H1 (cell line): ENCODE results near the gene GPR162. TPM values are rescaled to one million over a fixed set of nuclear protein-coding genes. Genes with fewer than 3 reads are reported as not detected.
A peak's percentile ranks its signal among the peaks of the same experiment; 100 is the strongest.

Experiments
- CTCF ChIA-PET: fragments of 300-600 bp; sonication (Branson Sonifier 250); formaldehyde crosslinking; loops from one replicate; lab custom pipeline; 2021; ENCODE audit not compliant: partially characterized antibody; lab: Charles Lee
- POLR2A ChIA-PET: fragments of 300-600 bp; sonication (Branson Sonifier 250); formaldehyde crosslinking; loops from one replicate; lab custom pipeline; 2021; ENCODE audit warnings: inconsistent platforms; ENCODE audit not compliant: partially characterized antibody; lab: Charles Lee
- DNase-seq, 2 experiments: peaks; one replicate each; pipeline versions ENCODE4 v3.0.0 to v3.0.0-alpha.2; 2010 to 2022; ENCODE audit warnings: low spot score in 2 of 2, low read depth in 1 of 2, mixed read lengths in 1 of 2
- FAIRE-seq: peaks from 2 replicates; lab custom pipeline; 2011; peaks lifted over from hg19 to GRCh38; lab: Jason Lieb, UNC
- H2AFZ ChIP-seq: 2 replicates; pipeline ENCODE4 v1.8.1; 2012; ENCODE audit warnings: low read length, inconsistent platforms
- H2AK5ac ChIP-seq: 2 replicates; pipeline ENCODE4 v1.6.1; 2013; ENCODE audit warnings: low read depth, low read length
- H2BK120ac ChIP-seq: replicated peaks from 2 replicates; pipeline ENCODE3; 2013; ENCODE audit warnings: low read depth, low read length, inconsistent platforms
- H2BK12ac ChIP-seq: 2 replicates; pipeline ENCODE4 v1.6.1; 2013; ENCODE audit warnings: low read depth, low read length
- H2BK15ac ChIP-seq: 2 replicates; pipeline ENCODE4 v1.6.1; 2013; ENCODE audit warnings: low read length
- H2BK20ac ChIP-seq: 2 replicates; pipeline ENCODE4 v1.6.1; 2013; ENCODE audit warnings: low read length
- H2BK5ac ChIP-seq: 2 replicates; pipeline ENCODE4 v1.6.1; 2013; ENCODE audit warnings: low read depth, low read length
- H3K14ac ChIP-seq: 2 replicates; pipeline ENCODE4 v1.6.1; 2013; ENCODE audit warnings: inconsistent platforms; ENCODE audit not compliant: insufficient read length
- H3K18ac ChIP-seq: 2 replicates; pipeline ENCODE4 v1.6.1; 2013; ENCODE audit warnings: low read length; ENCODE audit errors: extremely low read depth
- H3K23ac ChIP-seq: 2 replicates; pipeline ENCODE4 v1.6.1; 2013; ENCODE audit warnings: inconsistent platforms; ENCODE audit not compliant: insufficient read length
- H3K23me2 ChIP-seq: 2 replicates; pipeline ENCODE4 v1.6.1; 2013; ENCODE audit warnings: low read depth, low read length
- H3K27ac ChIP-seq: 2 replicates; pipeline ENCODE4 v1.6.1; 2011; ENCODE audit warnings: low read depth, low read length, inconsistent platforms
- H3K27me3 ChIP-seq, 4 experiments: replicated peaks in 1 of 4; 1 replicate in 1 of 4; 2 replicates in 3 of 4; pipeline versions ENCODE4 v1.6.1 to v1.8.1; 2011 to 2013; ENCODE audit warnings: low read length in 3 of 4, mild to moderate bottlenecking in 3 of 4, inconsistent platforms in 2 of 4, mixed read lengths in 2 of 4, moderate library complexity in 1 of 4; ENCODE audit not compliant: control insufficient read depth in 3 of 4, insufficient read depth in 3 of 4; ENCODE audit errors: extremely low read depth in 1 of 4
- H3K36me3 ChIP-seq, 4 experiments: 2 replicates each; pipeline versions ENCODE4 v1.6.1 to v1.8.1; 2011 to 2013; ENCODE audit warnings: mild to moderate bottlenecking in 4 of 4, low read length in 3 of 4, moderate library complexity in 2 of 4, control low read depth in 1 of 4, inconsistent platforms in 1 of 4; ENCODE audit not compliant: insufficient read depth in 4 of 4, control insufficient read depth in 2 of 4
- H3K4ac ChIP-seq: replicated peaks from 2 replicates; pipeline ENCODE3; 2013; ENCODE audit warnings: low read length, low read depth, mixed read lengths, inconsistent platforms; ENCODE audit not compliant: insufficient read length
- H3K4me1 ChIP-seq, 4 experiments: replicated peaks in 1 of 4; 1 replicate in 1 of 4; 2 replicates in 3 of 4; pipeline versions ENCODE4 v1.6.1 to v1.8.1; 2011 to 2013; ENCODE audit warnings: low read length in 3 of 4, inconsistent platforms in 2 of 4, mixed read lengths in 1 of 4; ENCODE audit not compliant: insufficient read depth in 4 of 4, control insufficient read depth in 3 of 4
- H3K4me2 ChIP-seq, 2 experiments: 2 replicates each; pipeline versions ENCODE4 v1.6.1 to v1.8.1; 2011 to 2013; ENCODE audit warnings: low read depth in 2 of 2, low read length in 2 of 2, control low read depth in 1 of 2, inconsistent platforms in 1 of 2, mild to moderate bottlenecking in 1 of 2; ENCODE audit not compliant: insufficient read depth in 1 of 2
- H3K4me3 ChIP-seq, 4 experiments: fragments of 200-600, 300-600 bp in 1 of 4; sonication (generic), shearing (Covaris generic), sonication (Bioruptor Twin) in 1 of 4; 2 replicates each; pipeline versions ENCODE4 v1.5.1 to v1.8.1; 2011 to 2016; ENCODE audit warnings: low read length in 4 of 4, low read depth in 3 of 4, control low read depth in 2 of 4, inconsistent platforms in 2 of 4, mild to moderate bottlenecking in 2 of 4, mixed read lengths in 1 of 4, moderate library complexity in 1 of 4; ENCODE audit not compliant: insufficient read depth in 2 of 4; ENCODE audit errors: extremely low read depth in 1 of 4
- H3K56ac ChIP-seq: replicated peaks from 2 replicates; pipeline ENCODE3; 2013; ENCODE audit warnings: low read depth, mild to moderate bottlenecking, mixed read lengths, low read length, inconsistent platforms; ENCODE audit not compliant: insufficient read length
- H3K79me1 ChIP-seq: 2 replicates; pipeline ENCODE4 v1.6.1; 2013; ENCODE audit warnings: low read depth, low read length, control low read depth
- H3K79me2 ChIP-seq, 2 experiments: 2 replicates each; pipeline versions ENCODE4 v1.6.1 to v1.8.1; 2012 to 2013; ENCODE audit warnings: low read length in 2 of 2, mild to moderate bottlenecking in 2 of 2, inconsistent platforms in 1 of 2; ENCODE audit not compliant: insufficient read depth in 2 of 2, control insufficient read depth in 1 of 2
- H3K9ac ChIP-seq, 4 experiments: replicated peaks in 1 of 4; 1 replicate in 1 of 4; 2 replicates in 3 of 4; pipeline versions ENCODE4 v1.6.1 to v1.8.1; 2011 to 2013; ENCODE audit warnings: low read depth in 3 of 4, low read length in 3 of 4, control low read depth in 2 of 4, mild to moderate bottlenecking in 2 of 4, moderate library complexity in 2 of 4, inconsistent platforms in 1 of 4; ENCODE audit errors: extremely low read depth in 1 of 4
- H3K9me3 ChIP-seq, 2 experiments: 2 replicates each; pipeline versions ENCODE4 v1.6.1 to v1.8.1; 2012 to 2013; ENCODE audit warnings: mild to moderate bottlenecking in 2 of 2, moderate library complexity in 2 of 2, control low read depth in 1 of 2, inconsistent platforms in 1 of 2, low read depth in 1 of 2, low read length in 1 of 2, mixed read lengths in 1 of 2; ENCODE audit not compliant: insufficient read depth in 2 of 2
- H4K20me1 ChIP-seq, 2 experiments: replicated peaks in 1 of 2; 2 replicates each; pipeline versions ENCODE3 to v1.8.1; 2011 to 2013; ENCODE audit warnings: inconsistent platforms in 2 of 2, low read length in 2 of 2, mild to moderate bottlenecking in 1 of 2; ENCODE audit not compliant: insufficient read depth in 2 of 2, control insufficient read depth in 1 of 2
- H4K5ac ChIP-seq: 2 replicates; pipeline ENCODE4 v1.6.1; 2013; ENCODE audit warnings: low read length, low read depth, mixed read lengths, inconsistent platforms; ENCODE audit not compliant: insufficient read length
- H4K8ac ChIP-seq: 2 replicates; pipeline ENCODE4 v1.8.0; 2013; ENCODE audit warnings: mild to moderate bottlenecking, moderate library complexity, low read length, inconsistent platforms; ENCODE audit not compliant: insufficient read depth; ENCODE audit errors: extremely low read depth
- H4K91ac ChIP-seq: replicated peaks from 2 replicates; pipeline ENCODE3; 2013; ENCODE audit warnings: low read length, mixed read lengths, inconsistent platforms; ENCODE audit not compliant: insufficient read length
- SIN3A ChIP-seq, 2 experiments: IDR thresholded peaks in 1 of 2; conservative IDR thresholded peaks in 1 of 2; 2 replicates each; pipeline ENCODE4 v1.6.1; 2011 to 2012; ENCODE audit warnings: low read length in 2 of 2, improper control_type of control experiment in 1 of 2, low read depth in 1 of 2, mild to moderate bottlenecking in 1 of 2
- SP2 ChIP-seq: IDR thresholded peaks from 2 replicates; pipeline ENCODE4 v1.6.1; 2012; ENCODE audit warnings: mild to moderate bottlenecking, low read length, inconsistent platforms
- WGBS, 2 experiments: shearing (Covaris generic) in 1 of 2; methylation state at CpG; one replicate each; pipeline versions ENCODE4 v1.1.6 to v1.1.7; 2013 to 2015; ENCODE audit warnings: low lambda C conversion rate in 2 of 2, mixed read lengths in 2 of 2, inconsistent platforms in 1 of 2, low coverage in 1 of 2, missing lambda C conversion rate in 1 of 2; ENCODE audit not compliant: insufficient replicate concordance in 2 of 2, insufficient coverage in 1 of 2, insufficient read length in 1 of 2; ENCODE audit errors: extremely low coverage in 1 of 2, missing lambda C conversion rate in 1 of 2; 5-methylcytosine and 5-hydroxymethylcytosine counted together
- polyA plus RNA-seq, 7 experiments: library from polyadenylated mRNA; depleted of rRNA in 3 of 7; stranded (reverse) in 5 of 7; unstranded in 2 of 7; fragments of >200 nt in 5 of 7; fragments of 200-250 nt in 2 of 7; gene quantifications; 1 replicate in 5 of 7; 2 replicates in 1 of 7; 4 replicates in 1 of 7; pipeline versions ENCODE4 v1.2.1 to v1.2.3, GENCODE V29; 2011 to 2013; ENCODE audit warnings: missing spikeins in 2 of 7, mixed read lengths in 2 of 7
- total RNA-seq: library from RNA; stranded (reverse); fragmentation: NEBNext Ultra II Directional; extraction: Animal tissue kit (Norgen Biotek cat#: 25700); gene quantifications from 2 replicates; pipeline ENCODE4 v1.2.1, GENCODE V29; 2021

GPR162 gene
- total and polyA plus RNA-seq, 2 of the 8 experiments (the other 6 are each of a cell fraction or from before 2014, with no cell fraction given), result 7.3 to 8.8 TPM

- no peaks in the 10 kb centered on the region for H3K79me2 ChIP-seq
- DNase-seq (no peak), FAIRE-seq (no peak)
- H3K9ac ChIP-seq, result no peak within 1 kb of the TSS
- H2BK5ac ChIP-seq, result no peak within 1 kb of the TSS
- peak within 1 kb of the TSS; percentile 57; the same call in 1 of the 2 replicates for H4K8ac ChIP-seq
- TF ChIP-seq SIN3A (conservative IDR thresholded peaks at IDR 0.05 in 1 of 2, IDR thresholded peaks at IDR 0.05 in 1 of 2; ENCODE audit: low read depth in 1 of 2, low read length in 2 of 2), result 0 out of 4 replicates have a peak, but pooled peaks of 1 of the 2 experiments have one; percentile 37
- TF ChIP-seq SP2, result no peak
- peak within 1 kb of the TSS; percentile 61 for H2BK120ac ChIP-seq
- H3K23me2 ChIP-seq, result no peaks in the 10 kb centered on the region
- peak within 1 kb of the TSS; percentile 82 for H2AFZ ChIP-seq
- no peaks in the 10 kb centered on the region for H3K27me3 ChIP-seq
- H3K4me3 ChIP-seq, result no peak within 1 kb of the TSS
- H3K4me1 ChIP-seq, result peaks cover 4 to 13% (median 6%) of the 10 kb centered on the region in 4 experiments; a peak in 6 of 7 replicates
- 78% methylated on average over 18 of the region's 18 CpGs; no CpG with 5 or more reads in 1 of the 2 experiments for WGBS, 2 experiments
- no peaks in the 10 kb centered on the region for H4K20me1 ChIP-seq
- no peak within 1 kb of the TSS for H3K23ac ChIP-seq
- H3K9me3 ChIP-seq, result no peaks in the 10 kb centered on the region
- no peak within 1 kb of the TSS for H4K5ac ChIP-seq
- no peaks in the 10 kb centered on the region for H3K36me3 ChIP-seq
- no peak within 1 kb of the TSS for H3K4me2 ChIP-seq
- H3K56ac ChIP-seq, result no peak within 1 kb of the TSS
- peak within 1 kb of the TSS; percentile 81; the same call in 1 of the 2 replicates for H3K18ac ChIP-seq
- peak within 1 kb of the TSS; percentile 61; the same call in 1 of the 2 replicates for H2BK20ac ChIP-seq
- H3K79me1 ChIP-seq, result no peaks in the 10 kb centered on the region
- H2AK5ac ChIP-seq, result no peak within 1 kb of the TSS
- no peak within 1 kb of the TSS for H3K27ac ChIP-seq
- ChIA-PET POLR2A (interaction anchor here (0.6 to 2.4 kb wide), 6 partner anchors 11 to 80 kb away, joined by 3 to 13 read pairs (median 4); partner anchors contain the start of gene PTMS), CTCF (interaction anchor here (1.0 to 29.6 kb wide), 5 partner anchors 11 to 57 kb away, joined by 3 to 532 read pairs (median 7); partner anchors contain the start of genes GNB3, GPR162, MLF2 and P3H3)
- no peak within 1 kb of the TSS for H3K14ac ChIP-seq
- 0 out of 2 replicates have a peak within 1 kb of the TSS, but pooled peaks have one; percentile 72 for H2BK12ac ChIP-seq
- peak within 1 kb of the TSS; percentile 74 for H3K4ac ChIP-seq
- H4K91ac ChIP-seq, result peak within 1 kb of the TSS; percentile 11
- H2BK15ac ChIP-seq, result peak within 1 kb of the TSS; percentile 72
Observed at GRCh38 chr12:6788972-6789924, 32.4 kb upstream of the GPR162 start, which contains the start of gene CD4. TSS of gene CD4 (plus strand) at chr12:6789528. CDS start at chr12:6800139, 10,611 bp downstream.
